Dermis microvascular lymphatic vessel endothelial cell (primary cell): ENCODE results near the gene SIGLEC5. TPM values are rescaled to one million over a fixed set of nuclear protein-coding genes. Genes with fewer than 3 reads are reported as not detected.
A peak's percentile ranks its signal among the peaks of the same experiment; 100 is the strongest.

ENCODE experiments used
- DNase-seq, 2 donors: peaks; one replicate each; pipeline versions ENCODE4 v3.0.0 to v3.0.0-alpha.2; 2010; ENCODE audit warnings: low read depth in 2 of 2
- total RNA-seq: library from RNA; depleted of rRNA; stranded (reverse); fragments of >200 nt; gene quantifications from 2 replicates; pipeline ENCODE4 v1.2.1, GENCODE V29; 2014

The SIGLEC5 gene
- total RNA-seq, 1 donor from 2014 or later = not detected

DNA sequence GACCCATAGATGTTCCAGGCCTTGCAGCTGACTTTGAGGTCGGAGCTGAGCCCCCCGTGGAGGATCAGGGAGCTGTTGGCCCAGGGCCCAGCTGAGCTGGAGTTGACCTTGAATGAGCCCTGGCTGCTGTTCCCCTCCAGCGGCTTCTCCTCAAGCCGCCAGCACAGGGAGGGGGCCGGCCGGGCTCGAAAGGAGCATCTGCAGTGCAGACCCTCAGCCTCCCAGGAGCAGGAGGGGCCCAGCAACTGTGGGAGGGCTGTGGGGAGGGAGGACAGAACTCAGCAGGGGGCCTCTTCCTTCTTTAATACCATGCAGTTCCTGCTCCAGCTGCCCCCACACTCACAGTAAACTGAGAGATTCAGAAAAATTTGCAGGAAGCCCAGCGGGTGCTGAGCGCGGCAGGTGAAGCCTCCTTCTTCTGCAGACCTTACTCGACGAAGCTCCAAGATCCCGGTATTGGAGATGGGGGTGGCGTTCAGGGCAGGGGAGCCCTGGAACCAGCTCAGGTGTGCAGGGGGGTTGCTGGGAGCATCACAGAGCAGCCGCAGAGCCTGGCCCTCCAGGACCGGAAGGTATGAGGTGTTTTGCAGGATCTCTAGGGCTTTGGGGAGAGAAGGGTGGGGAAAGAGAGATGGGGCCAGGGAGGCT is 2.6 kb downstream of the SIGLEC5 start:
- no peak for DNase-seq

DNA sequence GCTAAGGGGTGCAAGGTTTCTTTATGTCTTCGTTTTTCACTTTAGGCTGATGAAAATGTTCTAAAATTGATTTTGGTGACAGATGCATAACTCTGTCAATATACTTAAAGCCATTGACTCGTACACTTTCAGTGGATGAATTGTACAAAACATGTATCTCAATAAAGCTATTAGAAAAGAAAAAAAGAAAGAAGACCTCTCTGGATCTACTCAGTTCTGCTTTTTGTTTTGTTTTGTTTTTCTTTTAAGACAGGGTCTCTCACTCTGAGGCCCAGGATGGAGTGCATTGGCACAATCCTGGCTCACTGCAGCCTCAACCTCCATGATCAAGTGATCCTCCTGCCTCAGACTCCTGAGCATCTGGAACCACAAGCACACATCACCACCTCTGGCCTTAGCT is 3.5 kb downstream of the SIGLEC5 start:
- no peak for DNase-seq

DNA sequence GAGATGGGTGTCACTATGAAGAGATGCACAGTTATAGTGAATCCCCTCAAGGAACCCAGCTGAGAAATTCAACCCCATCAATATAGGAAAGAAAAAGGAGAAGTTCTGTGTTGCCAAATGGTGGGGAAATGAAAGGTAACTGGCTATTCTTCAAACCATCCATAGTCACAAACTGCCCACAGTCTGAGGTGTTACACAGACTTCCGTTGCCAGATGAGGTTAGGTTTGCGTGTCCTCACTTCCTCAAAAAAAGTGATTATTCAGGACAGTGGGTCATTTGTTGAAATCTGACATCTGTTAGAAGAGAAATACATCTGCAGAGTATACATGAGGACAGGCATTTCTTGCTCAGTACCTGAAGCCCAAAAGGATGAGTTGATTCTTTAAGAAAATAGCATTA is 9.0 kb downstream of the SIGLEC5 start:
- no peak for DNase-seq

DNA sequence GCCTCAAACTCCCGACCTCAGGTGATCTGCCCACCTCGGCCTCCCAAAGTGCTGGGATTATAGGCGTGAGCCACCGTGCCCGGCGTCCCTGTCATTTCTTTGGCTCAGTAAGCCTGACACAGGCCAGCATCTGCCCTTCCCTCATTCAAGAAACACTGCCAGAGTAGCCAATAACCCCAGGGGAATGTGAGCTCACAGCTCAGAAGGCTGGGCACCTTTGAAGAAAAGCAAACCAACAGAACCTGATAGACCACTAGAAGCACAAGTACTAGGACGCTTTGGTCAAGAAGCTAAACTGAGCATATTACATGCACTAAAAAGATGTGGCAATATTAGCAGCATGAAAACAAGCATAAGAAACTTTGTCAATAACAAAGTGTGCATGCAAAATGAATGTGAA is 14.2 kb downstream of the SIGLEC5 start:
- DNase-seq = no peak

DNA sequence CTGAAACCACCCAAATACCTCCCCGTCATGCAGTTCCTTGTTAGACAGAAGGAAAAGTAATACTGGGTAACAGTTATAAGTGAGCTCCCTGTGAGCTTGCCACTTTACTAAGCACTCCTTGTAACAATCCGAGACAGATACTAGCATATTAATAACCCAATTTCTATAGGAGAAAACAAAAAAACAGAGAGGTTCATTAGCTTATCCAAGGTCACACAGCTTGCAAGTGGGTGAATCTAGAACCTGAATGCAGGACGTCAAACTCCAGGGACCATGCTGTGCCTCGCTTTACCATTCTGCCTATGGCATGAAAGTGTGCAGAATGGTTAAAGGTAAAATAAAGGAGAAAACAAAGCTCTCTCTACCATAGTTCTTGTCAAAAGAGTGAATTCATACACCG is 15.4 kb downstream of the SIGLEC5 start:
- DNase-seq = no peak

DNA sequence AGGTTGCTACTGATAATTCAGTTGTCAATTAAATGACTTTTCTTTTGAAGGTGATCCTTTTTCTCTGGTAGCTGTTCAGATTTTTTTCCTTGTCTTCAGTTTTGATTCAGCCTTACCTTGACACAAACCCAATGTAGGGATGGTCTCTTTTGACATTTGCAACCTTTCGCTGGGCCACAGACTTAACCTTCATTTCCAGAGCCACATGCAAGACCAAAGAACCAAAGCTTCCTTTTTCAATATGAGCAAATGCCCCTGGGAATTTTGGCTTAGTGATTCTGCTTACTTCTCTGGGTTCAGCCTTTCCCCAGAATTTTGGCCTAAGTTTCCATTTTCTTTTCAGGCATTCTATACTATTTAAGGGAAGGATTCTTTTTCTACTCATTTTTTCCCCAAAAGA is 19.6 kb downstream of the SIGLEC5 start:
- DNase-seq = no peak

DNA sequence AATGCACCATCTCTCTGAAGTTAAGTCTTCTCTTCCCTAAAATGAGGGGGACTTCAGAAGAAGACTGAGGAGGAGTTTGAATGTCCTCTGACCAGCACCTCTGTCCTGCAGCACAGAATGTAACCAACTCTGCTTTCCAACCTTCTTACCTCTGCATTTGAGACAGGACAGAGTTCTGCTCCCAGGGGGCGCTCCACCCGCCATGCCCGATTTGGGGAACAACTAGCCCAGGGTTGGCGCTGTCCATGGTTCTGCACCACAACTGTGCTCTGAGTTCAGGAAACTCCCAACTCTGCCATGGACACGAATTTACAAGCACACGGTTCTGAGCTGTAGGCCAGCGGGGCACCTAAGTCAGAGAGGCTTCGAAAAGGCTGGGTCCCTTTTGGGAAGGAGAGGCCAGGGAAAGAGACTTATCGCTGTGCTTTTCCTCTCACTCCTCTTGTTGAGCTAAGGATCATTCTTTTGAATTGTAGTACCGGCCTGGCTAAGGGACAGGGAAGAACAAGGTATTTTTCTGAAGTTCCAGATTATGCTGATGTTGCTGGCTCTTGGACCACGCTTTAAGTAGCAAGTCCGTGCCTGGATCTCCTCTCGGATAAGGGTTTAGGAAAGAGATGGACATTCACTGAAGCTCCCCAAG is 22.2 kb downstream of the SIGLEC5 start:
- DNase-seq = peak; percentile 64 to 83

DNA sequence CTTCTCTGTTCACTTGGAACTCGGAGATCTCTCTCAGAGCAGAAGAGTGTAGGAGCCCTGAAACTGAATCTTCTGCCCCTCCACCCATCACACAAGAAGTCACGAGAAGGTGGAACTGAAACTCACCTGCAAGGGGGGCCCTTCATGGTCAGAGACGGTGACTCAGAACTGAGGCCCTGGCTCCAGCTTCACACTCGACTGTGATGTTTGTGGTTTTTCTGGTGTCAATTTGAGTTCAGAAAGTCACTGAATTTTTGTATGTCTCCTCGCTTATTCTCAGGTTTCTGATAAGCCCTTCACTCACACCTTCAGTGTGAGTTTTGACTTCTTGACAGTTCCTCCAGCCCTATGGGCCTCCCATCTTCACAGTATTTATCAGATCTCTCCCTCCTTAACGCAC is 23.1 kb downstream of the SIGLEC5 start:
- no peak for DNase-seq

DNA sequence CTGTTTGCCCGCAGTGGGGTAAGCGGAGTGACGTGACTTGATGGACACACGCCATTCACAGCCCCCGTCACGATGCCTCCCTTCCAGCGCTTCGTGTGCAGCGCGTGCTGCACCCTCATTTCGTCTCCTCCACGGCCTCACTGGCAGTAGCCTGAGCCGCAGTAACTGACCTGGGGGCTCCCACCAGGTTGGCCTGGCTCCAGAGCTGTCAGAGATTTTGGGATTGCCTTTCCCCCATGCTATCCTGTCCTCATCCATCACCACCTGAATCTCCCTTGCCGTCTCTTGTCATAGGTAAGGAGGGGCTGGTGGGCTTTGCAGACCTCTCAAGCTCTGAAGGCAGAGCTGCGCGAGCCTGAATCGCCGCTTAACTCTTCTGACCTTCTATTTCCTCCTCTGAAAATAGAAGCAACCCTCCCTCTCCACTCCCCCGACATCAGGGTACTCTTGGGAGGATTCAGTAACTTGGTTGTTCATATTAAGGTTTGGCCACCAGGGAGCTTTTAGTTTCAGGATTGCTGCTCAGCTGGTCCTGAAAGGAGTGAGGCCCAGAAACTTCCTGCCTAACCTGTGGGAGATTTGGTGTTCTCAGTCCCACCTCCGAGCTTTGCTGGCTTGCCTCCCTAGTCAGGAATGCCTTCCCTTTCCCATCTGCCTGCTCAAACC is 27.9 kb downstream of the SIGLEC5 start:
- DNase-seq = no peak

DNA sequence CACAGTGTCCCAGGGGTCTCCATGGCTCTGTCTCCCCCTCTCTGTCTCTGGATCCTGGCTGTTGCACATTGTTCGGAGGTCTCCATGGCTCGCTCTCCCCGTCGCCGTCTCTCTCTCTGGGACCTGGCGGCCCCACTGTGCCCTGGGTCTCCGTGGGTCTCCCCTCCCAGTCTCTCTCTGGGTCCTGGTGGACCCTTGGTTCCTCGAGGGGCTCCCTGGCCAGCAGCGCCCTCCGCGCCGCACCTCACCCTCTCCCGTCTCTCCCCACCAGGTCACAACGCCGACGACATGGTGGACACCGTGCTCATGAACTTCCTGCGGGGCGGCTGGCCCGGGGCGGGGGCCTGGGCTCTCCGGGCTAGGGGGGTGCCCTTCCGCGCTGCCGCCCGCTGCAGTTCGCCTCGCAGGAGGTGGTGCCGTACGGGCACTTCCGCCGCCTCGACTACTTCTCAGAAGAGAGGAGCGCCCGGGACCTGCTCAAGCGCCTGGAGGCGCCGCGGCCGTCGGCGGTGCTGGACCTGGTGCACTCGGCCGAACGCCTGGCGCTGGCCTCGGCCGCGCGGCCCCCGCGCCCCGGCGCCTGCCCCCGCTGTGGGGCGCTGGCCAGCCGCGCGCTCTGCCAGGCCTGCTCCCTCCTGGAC is 29.1 kb downstream of the SIGLEC5 start:
- DNase-seq = no peak

DNA sequence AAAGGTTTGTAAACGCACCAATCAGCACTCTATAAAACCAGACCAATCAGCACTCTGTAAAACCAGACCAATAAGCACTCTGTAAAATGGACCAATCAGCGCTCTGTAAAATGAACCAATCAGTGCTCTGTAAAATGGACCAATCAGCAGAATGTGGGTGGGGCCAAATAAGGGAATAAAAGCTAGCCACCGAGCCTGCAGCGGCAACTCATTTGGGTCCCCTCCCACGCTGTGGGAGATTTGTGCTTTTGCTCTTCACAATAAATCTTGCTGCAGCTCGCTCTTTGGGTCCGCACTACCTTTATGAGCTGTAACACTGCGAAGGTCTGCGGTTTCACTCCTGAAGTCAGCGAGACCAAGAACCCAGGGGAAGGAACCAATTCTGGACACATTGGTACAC is 31.1 kb downstream of the SIGLEC5 start:
- DNase-seq = no peak

DNA sequence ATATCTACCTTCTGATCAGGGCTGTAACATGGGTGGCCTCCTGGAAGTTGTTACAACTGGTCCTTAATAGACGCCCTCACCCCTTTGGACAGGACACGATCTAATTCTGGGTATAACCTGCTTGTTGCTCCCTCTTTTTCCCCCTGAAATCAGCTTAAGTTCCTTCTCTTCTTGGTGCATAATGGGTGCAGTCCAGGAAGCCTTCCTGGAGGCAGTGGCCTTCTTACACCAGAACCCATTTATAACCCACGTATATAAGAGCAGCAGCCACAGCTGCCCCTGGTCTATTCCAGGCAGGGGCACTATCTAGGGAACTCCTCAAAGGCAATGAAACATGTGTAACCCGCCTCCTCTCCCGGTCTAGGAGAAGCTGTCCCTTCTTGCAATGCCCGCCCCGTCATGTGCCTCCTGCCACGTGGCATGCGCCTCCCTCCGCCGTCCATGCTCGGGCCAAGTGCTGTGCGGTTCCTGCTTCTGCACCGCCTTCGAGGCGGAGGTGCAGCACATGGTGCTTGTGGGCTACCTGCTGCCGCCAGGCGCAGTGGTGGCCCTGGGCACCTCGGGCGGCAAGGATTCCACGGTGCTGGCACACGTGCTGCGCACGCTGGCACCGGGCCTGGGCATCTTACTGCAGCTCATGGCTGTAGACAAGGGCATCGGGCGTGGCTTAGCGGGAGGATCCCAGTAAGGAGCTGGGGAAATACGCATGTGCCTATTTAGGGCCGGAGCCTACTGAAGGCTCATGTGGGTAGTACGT is 31.9 kb downstream of the SIGLEC5 start:
- DNase-seq = no peak

DNA sequence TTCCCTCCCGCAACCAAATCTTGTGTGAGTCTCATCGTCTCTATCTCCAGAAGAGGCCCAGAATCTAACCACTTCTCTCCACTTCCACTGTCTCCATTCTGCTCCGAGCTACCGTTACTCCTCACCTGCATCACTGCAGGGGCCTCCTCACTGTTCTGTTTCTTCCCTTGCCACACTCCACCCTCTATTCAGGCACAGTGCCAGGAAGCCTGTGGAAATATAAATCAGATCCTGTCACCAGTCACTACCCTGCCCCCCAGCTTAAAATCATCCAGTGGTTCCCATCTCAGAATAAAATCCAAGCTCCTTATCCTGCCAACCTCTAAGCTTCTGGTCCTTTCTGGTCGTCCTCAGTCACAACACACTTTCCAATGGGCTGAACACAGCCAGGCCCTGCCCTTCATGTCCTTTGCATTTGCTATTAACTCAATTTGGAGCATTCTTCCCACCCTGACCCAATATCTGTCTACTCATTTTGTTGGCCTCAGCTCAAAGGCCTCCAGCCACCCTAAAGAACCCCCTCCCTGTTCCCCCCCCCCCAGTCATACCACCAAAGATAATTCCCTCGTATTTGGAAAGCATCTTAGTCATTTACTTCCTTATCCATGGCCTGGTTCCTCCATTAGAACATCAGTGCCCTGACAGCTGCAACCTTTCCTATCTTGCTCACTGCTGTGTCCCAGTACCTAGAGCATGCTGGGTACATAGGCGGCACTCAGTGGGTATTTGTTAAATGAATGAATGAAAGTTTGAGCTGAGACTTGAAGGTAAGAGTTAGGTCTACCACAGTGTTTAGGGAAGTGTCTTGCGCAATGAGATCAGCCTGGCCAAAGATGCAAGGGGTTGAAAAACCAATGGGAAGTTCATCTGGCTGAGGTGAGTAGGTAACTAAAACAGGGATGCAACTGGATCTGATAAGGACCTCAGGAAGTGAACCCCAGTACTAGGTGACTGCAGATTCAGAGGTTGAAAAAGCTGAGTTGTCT is 34.7 kb downstream of the SIGLEC5 start:
- DNase-seq = no peak

DNA sequence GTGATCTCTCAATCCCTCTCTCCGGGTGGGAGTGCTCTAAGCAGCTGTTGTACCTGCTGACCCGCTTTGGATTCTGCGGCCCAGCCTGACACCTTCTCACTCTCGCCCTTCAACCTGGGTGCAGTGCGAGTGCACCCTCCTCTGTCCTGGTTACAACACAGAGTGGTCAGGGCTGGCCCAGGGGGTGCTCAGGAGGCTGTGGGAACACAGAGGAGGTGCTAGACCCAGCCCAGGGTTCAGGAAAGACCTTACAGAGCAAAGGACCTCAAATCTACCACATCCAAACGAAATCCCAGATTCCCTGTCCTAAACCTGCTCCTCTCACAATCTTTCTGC is 35.5 kb downstream of the SIGLEC5 start:
- no peak for DNase-seq

DNA sequence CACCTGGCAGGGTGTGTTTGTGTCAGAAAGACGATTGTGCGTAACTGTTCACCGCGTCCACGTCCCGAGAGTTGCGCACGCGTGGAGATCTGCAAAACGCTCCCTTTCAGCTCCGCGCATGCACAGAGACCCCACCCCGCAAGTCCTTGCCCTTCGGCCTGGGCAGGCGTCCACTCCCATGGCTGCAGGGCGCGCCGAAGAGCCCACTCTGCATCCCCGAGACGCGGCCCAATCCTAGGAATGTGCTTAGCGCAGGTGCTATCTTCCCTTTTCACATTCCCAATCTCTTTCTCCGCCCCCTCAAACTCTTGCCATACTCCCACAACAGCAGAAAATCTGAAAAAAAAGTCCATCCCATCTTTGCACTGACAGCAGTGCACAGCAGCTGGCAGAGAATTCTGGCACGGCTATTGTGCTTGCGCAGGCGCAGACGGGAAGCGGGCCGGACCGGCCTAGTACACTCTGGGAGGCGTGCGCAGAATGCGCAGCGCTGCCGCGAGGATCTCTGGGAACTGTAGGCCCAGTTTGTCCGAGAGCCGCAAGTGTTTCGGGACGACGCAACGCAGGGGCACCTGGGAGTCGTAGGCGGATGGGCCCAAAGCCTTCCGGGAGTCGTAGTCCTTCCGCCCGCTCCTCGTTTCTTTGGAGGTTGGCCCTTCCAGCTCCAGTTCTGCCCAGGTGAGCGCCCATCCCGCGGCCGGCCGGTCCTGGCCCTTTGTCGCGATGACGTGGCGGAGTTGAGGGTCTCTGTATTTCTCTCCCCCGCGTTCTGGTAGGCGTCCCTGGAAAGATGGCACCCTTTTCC is 36.0 kb downstream of the SIGLEC5 start:
- peak; percentile 96 to 97 for DNase-seq

DNA sequence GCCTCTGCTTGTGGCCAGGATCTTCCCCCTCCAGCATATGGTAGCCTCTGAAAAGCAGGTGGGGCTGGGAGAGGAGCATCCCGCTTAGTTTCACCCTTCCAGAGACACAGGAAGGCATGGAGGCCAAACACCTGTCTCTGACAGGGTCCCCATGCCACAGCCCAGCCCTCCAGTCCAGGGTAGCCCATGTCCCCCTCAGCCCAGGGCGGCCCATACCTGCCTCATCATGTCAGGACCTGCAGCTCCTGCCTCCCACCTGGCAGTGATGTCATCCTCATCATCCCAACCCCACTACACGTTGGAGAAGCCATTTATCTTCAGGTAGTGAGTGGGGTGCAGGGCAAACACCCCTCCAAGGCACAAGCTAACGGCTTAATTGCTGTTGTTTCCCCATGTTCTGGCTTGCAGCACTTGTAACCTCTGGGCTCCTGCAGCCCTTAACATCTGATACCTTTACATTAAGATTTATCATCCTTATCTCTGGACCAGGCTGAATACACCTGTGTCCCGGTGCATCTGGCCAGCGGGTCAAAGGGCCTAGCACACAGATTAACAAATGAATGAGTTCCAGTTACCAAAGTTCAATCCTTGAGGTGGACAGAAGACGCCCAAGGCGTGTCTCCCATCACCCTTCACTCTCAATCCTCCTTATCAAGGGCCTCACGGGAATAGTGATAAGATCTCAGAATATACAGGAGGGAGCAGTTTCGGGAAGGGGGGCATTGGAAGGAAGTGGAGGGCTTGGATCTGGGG is 36.9 kb downstream of the SIGLEC5 start:
- DNase-seq = no peak

DNA sequence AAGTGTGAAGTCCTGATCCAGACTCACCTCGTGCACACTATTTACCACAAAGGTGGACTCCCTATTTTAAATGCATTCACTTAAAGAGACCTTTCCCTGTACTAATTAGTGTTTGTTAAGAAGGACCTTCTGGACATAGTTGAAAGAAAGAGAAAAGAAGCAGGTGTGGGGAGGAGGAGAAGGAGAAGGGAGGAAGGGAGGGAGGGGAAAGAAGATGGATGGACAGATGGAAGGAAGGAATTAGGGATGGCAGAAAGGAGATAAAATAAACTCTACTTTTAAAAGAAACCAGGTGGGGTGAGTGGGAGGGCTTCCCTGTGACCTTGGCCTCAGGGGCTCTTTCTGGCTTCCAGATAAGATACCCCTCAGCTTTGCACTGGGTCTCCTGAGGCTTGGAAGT is 37.7 kb downstream of the SIGLEC5 start:
- DNase-seq = no peak

DNA sequence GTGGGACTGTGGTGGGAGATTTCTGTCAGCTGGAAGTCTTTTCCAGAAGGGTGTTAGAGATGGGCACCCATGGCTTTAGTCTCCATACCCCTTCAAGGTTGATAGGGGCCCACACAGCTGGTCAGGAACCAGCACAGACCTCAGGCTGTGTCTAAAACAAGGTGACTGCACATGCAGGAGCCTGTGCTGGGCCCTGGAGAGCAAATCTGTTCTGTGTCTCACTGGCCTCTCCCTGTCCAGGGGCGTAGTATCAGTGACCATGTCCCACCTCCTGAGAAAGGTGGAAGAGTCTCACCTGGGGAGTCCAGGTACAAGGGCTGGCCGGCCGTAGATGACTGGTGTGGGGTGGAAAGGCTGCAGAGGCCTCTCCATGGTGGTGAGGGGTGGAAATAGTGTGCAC is 39.8 kb downstream of the SIGLEC5 start:
- no peak for DNase-seq

DNA sequence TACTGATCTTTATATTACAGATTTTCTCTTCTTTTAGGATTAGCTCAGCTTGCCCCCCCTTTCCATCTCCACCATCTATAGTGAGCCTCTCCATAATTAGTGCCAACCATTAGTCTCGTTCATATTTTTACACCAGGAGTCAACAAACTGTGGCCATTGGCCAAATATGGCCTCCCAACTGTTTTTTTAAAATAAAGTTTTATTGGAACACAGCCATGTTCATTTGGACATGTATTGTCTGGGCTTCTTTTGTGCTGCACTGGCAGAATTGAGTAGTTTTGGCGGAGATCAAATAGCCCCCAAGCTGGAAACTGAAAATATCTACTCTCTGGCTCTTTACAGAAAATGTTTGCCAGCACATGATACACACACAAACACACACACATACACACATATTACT is 40.7 kb downstream of the SIGLEC5 start:
- no peak for DNase-seq
